Glutamatergic neuron (in vitro differentiated cells): ENCODE measurements around the gene TAF1D. TPM values are rescaled to one million over a fixed set of nuclear protein-coding genes. Genes with fewer than 3 reads are reported as not detected.
"Not testable (repeated sequence)": the region's sequence is repeated elsewhere in the genome, so short reads cannot be mapped to it uniquely, and the experiment has no call there.

Experiments
- DNase-seq: peaks from one replicate; pipeline ENCODE4 v3.0.0; 2022
- H3K27ac Mint-ChIP-seq: one replicate; pipeline ENCODE4 v1.8.0; 2020; ENCODE audit warnings: mild to moderate bottlenecking, mixed read lengths, inconsistent platforms; ENCODE audit not compliant: unreplicated experiment
- H3K27me3 Mint-ChIP-seq: one replicate; pipeline ENCODE4 v1.8.0; 2020; ENCODE audit warnings: mild to moderate bottlenecking, moderate library complexity, mixed read lengths, inconsistent platforms; ENCODE audit not compliant: unreplicated experiment
- H3K36me3 Mint-ChIP-seq: one replicate; pipeline ENCODE4 v1.8.0; 2020; ENCODE audit warnings: mild to moderate bottlenecking, mixed read lengths, inconsistent platforms; ENCODE audit not compliant: unreplicated experiment
- H3K4me1 Mint-ChIP-seq: one replicate; pipeline ENCODE4 v1.8.0; 2020; ENCODE audit warnings: mild to moderate bottlenecking, low read depth, mixed read lengths, inconsistent platforms; ENCODE audit not compliant: unreplicated experiment
- H3K4me3 Mint-ChIP-seq: one replicate; pipeline ENCODE4 v1.8.0; 2020; ENCODE audit warnings: mild to moderate bottlenecking, mixed read lengths, inconsistent platforms; ENCODE audit not compliant: unreplicated experiment
- H3K9me3 Mint-ChIP-seq: one replicate; pipeline ENCODE4 v1.8.0; 2020; ENCODE audit warnings: mild to moderate bottlenecking, moderate library complexity, mixed read lengths, inconsistent platforms; ENCODE audit not compliant: unreplicated experiment
- total RNA-seq: library from RNA; stranded (reverse); fragmentation: NEBNext Ultra II Directional; extraction: Animal tissue kit (Norgen Biotek cat#: 25700); gene quantifications from one replicate; pipeline ENCODE4 v1.2.1, GENCODE V29; 2021; ENCODE audit not compliant: unreplicated experiment
- TF ChIP-seq, protein P1 (sequence below): fragments of 200-600 bp; sonication (generic); IDR thresholded peaks from one replicate; pipeline ENCODE4 v1.5.0; 2021; ENCODE audit not compliant: partially characterized antibody, unreplicated experiment

The TAF1D gene
- total RNA-seq, 1 donor from 2014 or later: 71.9 TPM

DNA sequence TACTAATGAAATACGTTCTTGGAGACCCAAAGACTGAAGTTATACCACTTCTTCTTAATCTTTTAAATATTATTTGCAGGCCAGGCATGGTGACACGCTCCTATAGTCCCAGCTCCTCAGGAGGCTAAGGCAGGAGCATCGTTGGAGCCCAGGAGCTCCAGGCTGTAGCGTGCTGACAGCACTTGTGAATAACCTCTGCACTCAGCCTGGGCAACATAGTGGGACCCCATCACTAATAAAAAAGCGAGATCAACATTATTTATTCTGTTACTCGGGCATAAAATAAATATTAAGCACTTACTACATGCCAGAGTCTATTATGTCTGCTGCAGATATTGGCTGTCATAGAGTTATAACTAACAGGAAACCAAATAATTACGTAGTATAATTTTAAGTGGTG lies 42.1 kb upstream of the TAF1D start:
- H3K27ac Mint-ChIP-seq: no peak overlapping the region
- H3K4me1 Mint-ChIP-seq: peaks cover 4% of the 10 kb centered on the region
- no peak for DNase-seq
- TF ChIP-seq, protein P1, sequence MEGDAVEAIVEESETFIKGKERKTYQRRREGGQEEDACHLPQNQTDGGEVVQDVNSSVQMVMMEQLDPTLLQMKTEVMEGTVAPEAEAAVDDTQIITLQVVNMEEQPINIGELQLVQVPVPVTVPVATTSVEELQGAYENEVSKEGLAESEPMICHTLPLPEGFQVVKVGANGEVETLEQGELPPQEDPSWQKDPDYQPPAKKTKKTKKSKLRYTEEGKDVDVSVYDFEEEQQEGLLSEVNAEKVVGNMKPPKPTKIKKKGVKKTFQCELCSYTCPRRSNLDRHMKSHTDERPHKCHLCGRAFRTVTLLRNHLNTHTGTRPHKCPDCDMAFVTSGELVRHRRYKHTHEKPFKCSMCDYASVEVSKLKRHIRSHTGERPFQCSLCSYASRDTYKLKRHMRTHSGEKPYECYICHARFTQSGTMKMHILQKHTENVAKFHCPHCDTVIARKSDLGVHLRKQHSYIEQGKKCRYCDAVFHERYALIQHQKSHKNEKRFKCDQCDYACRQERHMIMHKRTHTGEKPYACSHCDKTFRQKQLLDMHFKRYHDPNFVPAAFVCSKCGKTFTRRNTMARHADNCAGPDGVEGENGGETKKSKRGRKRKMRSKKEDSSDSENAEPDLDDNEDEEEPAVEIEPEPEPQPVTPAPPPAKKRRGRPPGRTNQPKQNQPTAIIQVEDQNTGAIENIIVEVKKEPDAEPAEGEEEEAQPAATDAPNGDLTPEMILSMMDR: no peak
- no peaks in the 10 kb centered on the region for H3K36me3 Mint-ChIP-seq
- peaks cover 4% of the 10 kb centered on the region for H3K27me3 Mint-ChIP-seq
- H3K4me3 Mint-ChIP-seq: peak overlapping the region; percentile 99
- H3K9me3 Mint-ChIP-seq: peaks cover 9% of the 10 kb centered on the region

DNA sequence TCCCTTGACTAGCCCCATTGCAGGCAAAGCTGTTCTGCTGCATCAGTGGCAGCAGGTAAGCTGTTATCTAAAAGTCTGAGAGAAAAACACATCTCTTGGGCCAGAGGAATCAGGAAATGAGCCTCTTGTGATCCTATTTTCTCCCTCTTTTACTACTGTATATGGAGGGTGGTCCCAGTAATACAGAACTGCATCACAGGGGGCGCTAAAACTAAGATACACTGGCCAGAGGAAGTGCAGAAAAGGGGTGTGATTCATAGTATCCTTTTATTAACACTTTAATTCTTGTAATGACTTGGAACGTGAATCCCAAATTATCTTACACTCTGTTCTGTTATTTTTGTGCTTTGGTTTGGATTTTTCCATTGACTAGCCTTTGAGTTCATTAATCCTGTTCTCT lies 34.0 kb upstream of the TAF1D start:
- TF ChIP-seq, protein P1: peak; percentile 53
- peak; percentile 38 for DNase-seq
- Mint-ChIP-seq H3K36me3 (peaks cover 9% of the 10 kb centered on the region), H3K27me3 (no peaks in the 10 kb centered on the region), H3K4me3 (no peak overlapping the region), H3K27ac (no peak overlapping the region), H3K9me3 (peaks cover 8% of the 10 kb centered on the region), H3K4me1 (no peaks in the 10 kb centered on the region)

DNA sequence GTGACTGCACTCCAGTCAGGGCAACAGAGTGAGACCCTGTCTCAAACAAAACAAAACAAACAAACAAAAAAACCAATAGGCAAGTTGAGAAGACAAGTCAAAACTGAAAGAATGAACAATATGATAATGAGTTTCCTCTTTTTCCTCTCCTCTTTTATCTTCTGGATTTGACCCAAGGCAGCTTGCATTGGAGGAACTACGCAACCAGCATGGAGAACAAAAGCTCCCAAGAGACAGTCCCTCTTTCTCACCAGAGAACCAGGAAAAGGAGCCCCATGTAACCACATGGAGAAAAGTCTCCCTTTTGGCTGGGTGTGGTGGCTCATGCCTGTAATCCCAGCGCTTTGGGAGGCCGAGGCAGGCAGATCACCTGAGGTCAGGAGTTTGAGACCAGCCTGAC lies 33.3 kb upstream of the TAF1D start:
- H3K4me1 Mint-ChIP-seq, DNase-seq, H3K36me3 Mint-ChIP-seq, H3K27ac Mint-ChIP-seq, H3K27me3 Mint-ChIP-seq, H3K9me3 Mint-ChIP-seq, H3K4me3 Mint-ChIP-seq: not testable (repeated sequence)

DNA sequence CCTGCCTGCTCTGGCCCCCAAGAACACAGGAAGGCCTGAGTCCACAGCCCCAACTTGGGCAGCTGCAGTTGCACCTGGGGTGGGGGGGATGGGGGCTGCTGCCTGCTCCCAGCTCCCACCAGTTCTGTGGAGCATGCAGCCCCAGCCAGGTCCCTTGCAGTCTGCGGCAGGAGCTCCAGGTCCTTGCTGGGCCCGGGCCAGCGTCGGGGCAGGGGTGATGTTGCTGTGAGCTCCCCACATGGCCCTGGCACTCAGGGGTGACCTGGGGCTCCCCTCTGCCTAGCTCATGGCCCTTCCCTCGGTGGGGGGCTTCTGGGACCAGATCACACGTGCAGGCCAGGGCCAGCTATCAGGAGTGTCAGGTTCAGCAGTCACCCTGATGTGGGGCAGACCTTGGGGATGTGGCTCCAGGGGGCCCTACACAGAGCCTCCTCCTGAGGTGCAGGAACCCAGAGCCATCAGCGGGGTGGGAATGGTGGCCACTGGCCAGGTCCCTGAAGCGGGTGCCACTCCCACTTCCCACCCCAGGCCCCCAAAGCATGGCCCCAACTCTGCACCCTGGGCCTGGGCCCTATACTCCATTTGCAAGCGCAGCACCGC lies 32.4 kb upstream of the TAF1D start:
- H3K4me3 Mint-ChIP-seq: no peak overlapping the region
- H3K27ac Mint-ChIP-seq: no peak overlapping the region
- no peak for DNase-seq
- H3K36me3 Mint-ChIP-seq: peaks cover 9% of the 10 kb centered on the region
- no peaks in the 10 kb centered on the region for H3K27me3 Mint-ChIP-seq
- peaks cover 8% of the 10 kb centered on the region for H3K9me3 Mint-ChIP-seq
- H3K4me1 Mint-ChIP-seq: no peaks in the 10 kb centered on the region
- TF ChIP-seq, protein P1: no peak

DNA sequence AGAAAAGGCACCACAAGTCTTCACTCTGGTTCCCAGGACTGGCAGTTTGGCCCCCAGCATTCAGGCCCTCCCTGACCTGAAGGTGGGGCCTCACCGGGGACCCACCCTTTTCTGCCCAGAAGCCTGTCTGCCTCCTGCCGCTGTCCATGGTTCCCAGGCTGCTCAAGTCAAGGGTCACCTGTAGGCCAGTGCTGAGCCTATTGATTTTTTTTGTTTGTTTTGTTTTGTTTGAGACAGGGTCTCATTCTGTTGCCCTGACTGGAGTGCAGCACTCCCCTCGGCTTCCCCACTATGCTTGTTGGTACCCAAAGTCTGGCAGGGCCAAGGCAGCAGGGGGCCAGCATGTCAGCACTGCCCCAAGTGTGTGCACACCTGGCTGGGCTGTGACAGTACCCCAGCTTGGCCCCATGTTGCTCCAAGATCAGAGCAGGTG lies 31.8 kb upstream of the TAF1D start:
- Mint-ChIP-seq H3K4me1 (no peaks in the 10 kb centered on the region), H3K27me3 (no peaks in the 10 kb centered on the region), H3K36me3 (peaks cover 9% of the 10 kb centered on the region), H3K27ac (no peak overlapping the region), H3K9me3 (peaks cover 7% of the 10 kb centered on the region), H3K4me3 (no peak overlapping the region)
- DNase-seq: no peak
- TF ChIP-seq, protein P1: no peak
